ENCODE results near the gene HPCAL1. TPM values are rescaled to one million over a fixed set of nuclear protein-coding genes. Genes with fewer than 3 reads are reported as not detected.

The HPCAL1 gene
- total and polyA plus RNA-seq, 2 of the 8 experiments (the other 6 are each of a cell fraction or from before 2014, with no cell fraction given): 5.8 to 8.6 TPM

GRCh38 chr2:10367472-10368439, 65.1 kb downstream of the HPCAL1 start:
- Histone ChIP-seq H3K79me2 (ENCODE audit: control insufficient read depth in 1 of 2, insufficient read depth in 2 of 2, low read length in 2 of 2) (no peaks in the 10 kb centered on the region), H2BK5ac (ENCODE audit: low read depth, low read length) (peak overlapping the region; percentile 41; the same call in 1 of the 2 replicates)
- no peak for FAIRE-seq

More at GRCh38 chr2:10367472-10368439, 65.1 kb downstream of the HPCAL1 start:
- no peak overlapping the region; the same call in none of the 2 replicates for H2BK20ac ChIP-seq (ENCODE audit: low read length)
- H3K56ac ChIP-seq (replicated peaks; ENCODE audit: insufficient read length, low read depth, low read length): no peak overlapping the region
- H3K18ac ChIP-seq (ENCODE audit: extremely low read depth, low read length): no peak overlapping the region
- peak overlapping the region; percentile 64 for H2BK120ac ChIP-seq (replicated peaks; ENCODE audit: low read depth, low read length)
- peaks cover 3% of the 10 kb centered on the region; the same call in 1 of the 2 replicates for H3K23me2 ChIP-seq (ENCODE audit: low read depth, low read length)
- H3K4me2 ChIP-seq (ENCODE audit: insufficient read depth in 1 of 2, low read depth in 2 of 2, low read length in 2 of 2): no peak overlapping the region
- H3K9me3 ChIP-seq (ENCODE audit: insufficient read depth in 2 of 2, low read depth in 1 of 2, low read length in 1 of 2): no peaks in the 10 kb centered on the region
- no peaks in the 10 kb centered on the region; a peak in 1 of 8 replicates for H3K36me3 ChIP-seq (ENCODE audit: control insufficient read depth in 2 of 4, insufficient read depth in 4 of 4, low read length in 3 of 4)
- H3K4me3 ChIP-seq (ENCODE audit: extremely low read depth in 1 of 4, insufficient read depth in 2 of 4, low read depth in 3 of 4, low read length in 4 of 4): no peak overlapping the region
- ChIA-PET CTCF (ENCODE audit: partially characterized antibody) (interaction anchor here (0.8 to 7.0 kb wide), 5 partner anchors 15 to 208 kb away, joined by 3 to 42 read pairs (median 5); no protein-coding TSS in a partner anchor), POLR2A (ENCODE audit: partially characterized antibody) (no interaction called here)
- no peak for TF ChIP-seq JUN (IDR thresholded peaks at IDR 0.05; ENCODE audit: low read depth, low read length)
- H2AK5ac ChIP-seq (ENCODE audit: low read depth, low read length): peak overlapping the region; percentile 90; the same call in 1 of the 2 replicates
- peak overlapping the region; percentile 69 for H3K4ac ChIP-seq (replicated peaks; ENCODE audit: insufficient read length, low read depth, low read length)
- H4K5ac ChIP-seq (ENCODE audit: insufficient read length, low read depth, low read length): no peak overlapping the region
- H3K79me1 ChIP-seq (ENCODE audit: low read depth, low read length): peaks cover 7% of the 10 kb centered on the region
- H4K8ac ChIP-seq (ENCODE audit: extremely low read depth, insufficient read depth, low read length): no peak overlapping the region
- WGBS, 2 experiments (ENCODE audit: extremely low coverage in 1 of 2, insufficient coverage in 1 of 2, insufficient read length in 1 of 2, insufficient replicate concordance in 2 of 2, low coverage in 1 of 2, low lambda C conversion rate in 2 of 2, missing lambda C conversion rate in 1 of 2): 88% methylated on average over 16 of the region's 16 CpGs; no CpG with 5 or more reads in 1 of the 2 experiments
- 0 out of 2 replicates have a peak overlapping the region, but pooled peaks have one; percentile 53 for H2BK12ac ChIP-seq (ENCODE audit: low read depth, low read length)
- H4K91ac ChIP-seq (replicated peaks; ENCODE audit: insufficient read length, low read length): no peak overlapping the region
- 0 out of 2 replicates have a peak overlapping the region, but pooled peaks have one; percentile 48 for H2BK15ac ChIP-seq (ENCODE audit: low read length)
- peaks cover 0 to 6% of the 10 kb centered on the region in 2 experiments for H4K20me1 ChIP-seq (replicated peaks in 1 of 2; ENCODE audit: control insufficient read depth in 1 of 2, insufficient read depth in 2 of 2, low read length in 2 of 2)
- no peak overlapping the region for H3K14ac ChIP-seq (ENCODE audit: insufficient read length)
- no peak overlapping the region for H3K27ac ChIP-seq (ENCODE audit: low read depth, low read length)
- H2AFZ ChIP-seq (ENCODE audit: low read length): no peak overlapping the region
- no peaks in the 10 kb centered on the region; a peak in 1 of 7 replicates for H3K4me1 ChIP-seq (replicated peaks in 1 of 4; ENCODE audit: control insufficient read depth in 3 of 4, insufficient read depth in 4 of 4, low read length in 3 of 4)
- H3K23ac ChIP-seq (ENCODE audit: insufficient read length): no peak overlapping the region
- DNase-seq (ENCODE audit: low read depth in 1 of 2, low spot score in 2 of 2): no peak
- H3K27me3 ChIP-seq (replicated peaks in 1 of 4; ENCODE audit: control insufficient read depth in 3 of 4, extremely low read depth in 1 of 4, insufficient read depth in 3 of 4, low read length in 3 of 4): no peaks in the 10 kb centered on the region
- H3K9ac ChIP-seq (replicated peaks in 1 of 4; ENCODE audit: extremely low read depth in 1 of 4, low read depth in 3 of 4, low read length in 3 of 4): no peak overlapping the region
